Lung (tissue), 12 donors: ENCODE results near the gene PARP1. TPM values are rescaled to one million over a fixed set of nuclear protein-coding genes. Genes with fewer than 3 reads are reported as not detected.
A peak's percentile ranks its signal among the peaks of the same experiment; 100 is the strongest.

ENCODE experiments used
- ATAC-seq: fragments of 200-7000 bp; cut with Tn5 transposase; one replicate; pipeline ENCODE4 v1.9.1; 2020; ENCODE audit warnings: moderate number of reproducible peaks; ENCODE audit not compliant: insufficient read depth, low FRiP score
- DNase-seq, 3 donors: peaks; one replicate each; pipeline ENCODE4 v3.0.0-alpha.2; 2013 to 2017
- H3K27ac ChIP-seq, 2 donors: one replicate each; pipeline ENCODE4 v1.5.1; 2013; ENCODE audit warnings: mild to moderate bottlenecking in 2 of 2, moderate library complexity in 2 of 2, control low read depth in 1 of 2, inconsistent platforms in 1 of 2, low read depth in 1 of 2, low read length in 1 of 2
- H3K27me3 ChIP-seq, 3 donors: one replicate each; pipeline ENCODE4 v1.5.1; 2013; ENCODE audit warnings: low read length in 2 of 3; ENCODE audit not compliant: control insufficient read depth in 3 of 3, insufficient read depth in 3 of 3
- H3K36me3 ChIP-seq, 4 donors: one replicate each; pipeline ENCODE4 v1.5.1; 2013; ENCODE audit warnings: low read length in 4 of 4, mild to moderate bottlenecking in 1 of 4, moderate library complexity in 1 of 4; ENCODE audit not compliant: control insufficient read depth in 4 of 4, insufficient read depth in 4 of 4
- H3K4me1 ChIP-seq, 5 donors: one replicate each; pipeline ENCODE4 v1.5.1; 2013; ENCODE audit warnings: low read length in 5 of 5, mild to moderate bottlenecking in 2 of 5, moderate library complexity in 1 of 5; ENCODE audit not compliant: control insufficient read depth in 5 of 5, insufficient read depth in 5 of 5
- H3K4me3 ChIP-seq: one replicate; pipeline ENCODE4 v1.5.1; 2013; ENCODE audit warnings: mild to moderate bottlenecking, control low read depth, moderate library complexity
- H3K9ac ChIP-seq, 2 donors: one replicate each; pipeline ENCODE4 v1.5.1; 2013; ENCODE audit warnings: low read length in 2 of 2, control low read depth in 1 of 2; ENCODE audit not compliant: insufficient read depth in 1 of 2
- H3K9me3 ChIP-seq, 4 donors: one replicate each; pipeline ENCODE4 v1.5.1; 2013; ENCODE audit warnings: low read length in 3 of 4, mild to moderate bottlenecking in 1 of 4, moderate library complexity in 1 of 4; ENCODE audit not compliant: control insufficient read depth in 4 of 4, insufficient read depth in 3 of 4
- WGBS, 2 donors: extraction: QIAGEN DNeasy Blood & Tissue Kit; methylation state at CpG; one replicate each; pipeline ENCODE4 v1.1.7; 2013; 5-methylcytosine and 5-hydroxymethylcytosine counted together
- polyA plus RNA-seq, 2 donors: library from polyadenylated mRNA; stranded (reverse); fragments of 200-250 nt; gene quantifications; one replicate each; pipeline ENCODE4 v1.2.1, GENCODE V29; 2013
- total RNA-seq, 2 donors: library from RNA; depleted of rRNA in 1 of 2; stranded (reverse); fragments of >200 nt in 1 of 2; gene quantifications; one replicate each; pipeline ENCODE4 v1.2.1, GENCODE V29; 2014 to 2021
- TF ChIP-seq, protein P1 (sequence below): IDR thresholded peaks from 2 replicates; pipeline ENCODE4 v1.5.1; 2012; ENCODE audit warnings: mild to moderate bottlenecking; ENCODE audit errors: control extremely low read depth, extremely low read depth
- donor health status: control.
- donor health status: control.
- donor health status: Bipolar disorder and iron deficiency.
- donor health status: healthy.
- donor health status: DM: yes; HTN: yes; CAD: no.

PARP1 gene
- total and polyA plus RNA-seq, 4 donors, result 17.2 to 76.4 (median 51.1) TPM

DNA sequence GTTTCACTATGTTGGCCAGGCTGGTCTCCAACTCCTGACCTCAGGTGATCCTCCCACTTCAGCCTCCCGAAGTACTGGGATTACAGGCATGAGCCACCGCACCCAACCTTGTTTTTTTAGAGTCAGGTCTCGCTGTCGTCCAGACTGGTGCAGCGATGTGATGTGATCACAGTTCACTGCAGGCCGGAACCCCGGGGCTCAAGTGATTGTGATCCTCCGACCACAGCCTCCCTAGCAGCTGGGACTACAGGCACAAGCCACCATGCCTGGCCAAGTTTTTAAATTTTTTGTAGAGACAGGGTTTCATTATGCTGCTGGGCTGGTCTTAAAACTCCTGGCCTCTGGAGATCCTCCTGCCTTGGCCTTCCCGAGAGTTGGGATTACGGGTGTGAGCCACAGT is 52.9 kb downstream of the PARP1 start:
- H3K4me3 ChIP-seq, result no peak overlapping the region
- no peaks in the 10 kb centered on the region for H3K27me3 ChIP-seq
- H3K36me3 ChIP-seq, result peaks cover 3 to 15% (median 6%) of the 10 kb centered on the region in 4 donors
- DNase-seq (no peak), ATAC-seq (no peak)
- TF ChIP-seq, protein P1, sequence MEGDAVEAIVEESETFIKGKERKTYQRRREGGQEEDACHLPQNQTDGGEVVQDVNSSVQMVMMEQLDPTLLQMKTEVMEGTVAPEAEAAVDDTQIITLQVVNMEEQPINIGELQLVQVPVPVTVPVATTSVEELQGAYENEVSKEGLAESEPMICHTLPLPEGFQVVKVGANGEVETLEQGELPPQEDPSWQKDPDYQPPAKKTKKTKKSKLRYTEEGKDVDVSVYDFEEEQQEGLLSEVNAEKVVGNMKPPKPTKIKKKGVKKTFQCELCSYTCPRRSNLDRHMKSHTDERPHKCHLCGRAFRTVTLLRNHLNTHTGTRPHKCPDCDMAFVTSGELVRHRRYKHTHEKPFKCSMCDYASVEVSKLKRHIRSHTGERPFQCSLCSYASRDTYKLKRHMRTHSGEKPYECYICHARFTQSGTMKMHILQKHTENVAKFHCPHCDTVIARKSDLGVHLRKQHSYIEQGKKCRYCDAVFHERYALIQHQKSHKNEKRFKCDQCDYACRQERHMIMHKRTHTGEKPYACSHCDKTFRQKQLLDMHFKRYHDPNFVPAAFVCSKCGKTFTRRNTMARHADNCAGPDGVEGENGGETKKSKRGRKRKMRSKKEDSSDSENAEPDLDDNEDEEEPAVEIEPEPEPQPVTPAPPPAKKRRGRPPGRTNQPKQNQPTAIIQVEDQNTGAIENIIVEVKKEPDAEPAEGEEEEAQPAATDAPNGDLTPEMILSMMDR, result no peak
- H3K27ac ChIP-seq, result no peak overlapping the region
- peaks cover 0 to 7% (median 2%) of the 10 kb centered on the region in 5 donors for H3K4me1 ChIP-seq
- 94 to 98% methylated on average over 10 of the region's 10 CpGs for WGBS, 2 donors
- H3K9me3 ChIP-seq, result peaks cover 0 to under 1% (median 0%) of the 10 kb centered on the region in 4 donors
- no peak overlapping the region for H3K9ac ChIP-seq

GRCh38 chr1:226353698-226354525 is 54.0 kb downstream of the PARP1 start:
- no peak for ATAC-seq
- peaks cover under 1 to 11% (median 5%) of the 10 kb centered on the region in 4 donors for H3K36me3 ChIP-seq
- 77 to 79% methylated on average over 15 of the region's 15 CpGs for WGBS, 2 donors
- TF ChIP-seq, protein P1, result no peak
- DNase-seq, result no peak
- H3K4me1 ChIP-seq, result peaks cover 0 to 11% (median 4%) of the 10 kb centered on the region in 5 donors
- no peaks in the 10 kb centered on the region for H3K9me3 ChIP-seq
- H3K27ac ChIP-seq, result peak overlapping the region in 1 of 2 donors; percentile 30
- no peak overlapping the region for H3K9ac ChIP-seq
- H3K4me3 ChIP-seq, result no peak overlapping the region
- no peaks in the 10 kb centered on the region for H3K27me3 ChIP-seq

DNA sequence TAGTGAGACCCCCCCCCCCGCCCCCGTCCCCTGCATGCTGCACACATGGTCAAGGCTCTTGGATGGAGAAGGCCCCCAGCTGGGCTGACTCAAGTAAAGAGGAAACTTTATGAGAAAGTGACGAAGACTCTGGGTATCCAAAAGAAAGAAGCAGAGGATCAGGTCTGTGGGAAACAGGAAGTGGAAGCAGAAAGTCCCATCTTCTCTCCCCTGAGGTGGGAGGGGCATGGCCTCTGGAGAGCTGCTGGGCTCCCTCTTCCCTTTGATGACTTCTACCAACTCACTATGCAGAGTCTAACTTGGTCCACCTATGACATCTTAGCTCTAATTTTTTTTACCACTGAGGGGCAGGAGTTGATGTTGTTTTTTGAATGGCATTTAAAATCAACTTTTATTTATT is 56.2 kb downstream of the PARP1 start:
- DNase-seq (no peak), ATAC-seq (no peak)
- TF ChIP-seq, protein P1, result no peak
- Histone ChIP-seq H3K27me3 (no peaks in the 10 kb centered on the region), H3K9me3 (no peaks in the 10 kb centered on the region), H3K36me3 (peaks cover 0 to 3% (median 0%) of the 10 kb centered on the region in 4 donors), H3K4me3 (no peak overlapping the region), H3K9ac (no peak overlapping the region), H3K4me1 (peaks cover 0 to 11% (median 4%) of the 10 kb centered on the region in 5 donors), H3K27ac (no peak overlapping the region)
- WGBS, 2 donors, result 78 to 85% methylated on average over 3 of the region's 3 CpGs
